Gastrocnemius medialis (tissue), 4 donors: ENCODE data around the gene USP24. TPM values are rescaled to one million over a fixed set of nuclear protein-coding genes. Genes with fewer than 3 reads are reported as not detected.

Experiments
- ATAC-seq, 2 donors: fragments of 150-250 bp; one replicate each; pipeline ENCODE4 v1.9.1; 2016
- DNase-seq, 2 donors: peaks; one replicate each; pipeline ENCODE4 v3.0.0-alpha.2; 2019
- H3K27ac ChIP-seq, 4 donors: fragments of 200-600 bp; sonication (generic); 1 replicate in 1 of 4; 2 replicates in 3 of 4; pipeline ENCODE4 v1.5.1; 2016 to 2018; ENCODE audit warnings: mild to moderate bottlenecking in 2 of 4, moderate library complexity in 1 of 4
- H3K27me3 ChIP-seq, 3 donors: fragments of 200-600 bp; sonication (generic) in 2 of 3; 1 replicate in 1 of 3; 2 replicates in 2 of 3; pipeline versions ENCODE4 v1.5.1 to v1.6.0; 2016 to 2019; ENCODE audit warnings: mild to moderate bottlenecking in 1 of 3, moderate library complexity in 1 of 3
- H3K36me3 ChIP-seq, 2 donors: fragments of 200-600 bp; sonication (generic) in 1 of 2; one replicate each; pipeline ENCODE4 v1.5.1; 2017 to 2018
- H3K4me1 ChIP-seq, 2 donors: fragments of 200-600 bp; sonication (generic) in 1 of 2; one replicate each; pipeline ENCODE4 v1.5.1; 2016 to 2017; ENCODE audit warnings: mild to moderate bottlenecking in 2 of 2
- H3K4me3 ChIP-seq, 4 donors: fragments of 200-600 bp; sonication (generic) in 3 of 4; 1 replicate in 1 of 4; 2 replicates in 3 of 4; pipeline ENCODE4 v1.5.1; 2016 to 2019; ENCODE audit warnings: mild to moderate bottlenecking in 2 of 4
- H3K9me3 ChIP-seq, 3 donors: fragments of 200-600 bp; sonication (generic) in 2 of 3; 1 replicate in 1 of 3; 2 replicates in 2 of 3; pipeline ENCODE4 v1.5.1; 2016 to 2019
- CTCF ChIP-seq, 5 experiments: fragments of 450-650 bp in 3 of 5; fragments of 200-600 bp in 2 of 5; sonication (generic) in 2 of 5; IDR thresholded peaks in 4 of 5; conservative IDR thresholded peaks in 1 of 5; 1 replicate in 4 of 5; 2 replicates in 1 of 5; pipeline ENCODE4 v1.5.1; 2016 to 2019; ENCODE audit warnings: antibody characterized with exemption in 5 of 5, mild to moderate bottlenecking in 3 of 5, moderate library complexity in 3 of 5
- POLR2A ChIP-seq, 2 donors: fragments of 450-650 bp; IDR thresholded peaks; one replicate each; pipeline ENCODE4 v1.6.1; 2017; ENCODE audit warnings: antibody characterized with exemption in 2 of 2, mild to moderate bottlenecking in 2 of 2, moderate library complexity in 2 of 2
- in situ Hi-C, 4 donors: fragments of 200-750 bp; cut with MboI; loops; one replicate each; pipeline versions ENCODE4 v1.15.0 to v1.8.0; 2017; ENCODE audit warnings: low sequenced_read_pairs in 4 of 4
- intact Hi-C: fragments of 100-400 bp; cut with DNase I; formaldehyde crosslinking; loops from one replicate; pipeline ENCODE4 v1.15.1; 2023; ENCODE audit warnings: low total_unique reads
- total RNA-seq, 4 donors: library from RNA; depleted of rRNA; stranded (reverse); fragments of >200 nt; gene quantifications; one replicate each; pipeline versions ENCODE4 v1.1.0 to v1.2.3, GENCODE V29; 2016

USP24 gene
- total RNA-seq, 4 donors from 2014 or later: 77.3 to 102 (median 90.8) TPM

- Histone ChIP-seq H3K27me3 (no peaks in the 10 kb centered on the region), H3K27ac (peak overlapping the region; percentile 12 to 51 (median 32)), H3K36me3 (peaks cover 0 to 50% of the 10 kb centered on the region in 2 donors), H3K4me3 (no peak overlapping the region), H3K9me3 (no peaks in the 10 kb centered on the region), H3K4me1 (peaks cover 19 to 32% of the 10 kb centered on the region in 2 donors)
- ATAC-seq (peak in 1 of 2 donors; percentile 36), DNase-seq (no peak)
- TF ChIP-seq CTCF (IDR thresholded peaks at IDR 0.05 in 4 of 5, conservative IDR thresholded peaks at IDR 0.05 in 1 of 5) (no peak), POLR2A (IDR thresholded peaks at IDR 0.05) (no peak)
- intact Hi-C loops (no loop called here), in situ Hi-C loops (no loop called here)
Observed at GRCh38 chr1:55170426-55170825, 44.7 kb downstream of the USP24 start.

DNA sequence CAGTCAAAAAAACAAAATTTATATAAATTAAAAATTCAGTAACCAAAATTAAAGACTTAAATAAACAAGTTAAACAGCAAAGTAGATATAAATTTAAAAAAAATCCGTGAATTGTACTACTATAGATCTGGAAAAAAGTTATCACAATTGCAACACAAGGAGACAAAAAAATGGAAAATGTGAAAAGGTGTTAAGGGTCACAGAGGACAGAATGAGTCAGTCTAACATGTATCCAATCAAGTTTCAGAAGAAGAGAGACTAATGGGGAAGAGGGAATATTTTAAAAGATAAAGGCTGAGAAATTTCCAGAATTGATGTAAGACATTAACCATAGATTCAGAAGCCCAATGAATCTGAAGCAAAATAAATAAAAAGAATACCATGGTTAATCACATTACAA is 46.0 kb downstream of the USP24 start:
- in situ Hi-C loops: no loop called here
- no peak for ATAC-seq

GRCh38 chr1:55168353-55168752 is 46.8 kb downstream of the USP24 start:
- intact Hi-C loops (no loop called here), in situ Hi-C loops (no loop called here)
- ATAC-seq (no peak), DNase-seq (no peak)
- H3K27me3 ChIP-seq: no peaks in the 10 kb centered on the region
- peaks cover 21 to 42% of the 10 kb centered on the region in 2 donors for H3K4me1 ChIP-seq
- TF ChIP-seq CTCF (IDR thresholded peaks at IDR 0.05 in 4 of 5, conservative IDR thresholded peaks at IDR 0.05 in 1 of 5) (no peak), POLR2A (IDR thresholded peaks at IDR 0.05) (no peak)
- H3K27ac ChIP-seq: peak overlapping the region in 1 of 4 donors; percentile 51
- no peaks in the 10 kb centered on the region for H3K9me3 ChIP-seq
- peaks cover 0 to 68% of the 10 kb centered on the region in 2 donors for H3K36me3 ChIP-seq
- no peak overlapping the region for H3K4me3 ChIP-seq

More for the DNA sequence above, 46.0 kb downstream of the USP24 start:
- Histone ChIP-seq H3K4me1 (peaks cover 25 to 42% of the 10 kb centered on the region in 2 donors), H3K36me3 (peaks cover 0 to 63% of the 10 kb centered on the region in 2 donors), H3K27ac (peak overlapping the region in 1 of 4 donors; percentile 51), H3K27me3 (no peaks in the 10 kb centered on the region), H3K9me3 (no peaks in the 10 kb centered on the region), H3K4me3 (no peak overlapping the region)
- intact Hi-C loops: no loop called here
- TF ChIP-seq POLR2A (IDR thresholded peaks at IDR 0.05) (no peak), CTCF (IDR thresholded peaks at IDR 0.05 in 4 of 5, conservative IDR thresholded peaks at IDR 0.05 in 1 of 5) (no peak)
- DNase-seq: no peak

GRCh38 chr1:55167224-55167871 is 47.8 kb downstream of the USP24 start:
- no peaks in the 10 kb centered on the region for H3K27me3 ChIP-seq
- no peak for TF ChIP-seq POLR2A (IDR thresholded peaks at IDR 0.05)
- no peak for TF ChIP-seq CTCF (IDR thresholded peaks at IDR 0.05 in 4 of 5, conservative IDR thresholded peaks at IDR 0.05 in 1 of 5)
- no peak overlapping the region for H3K4me3 ChIP-seq
- H3K36me3 ChIP-seq: peaks cover 0 to 68% of the 10 kb centered on the region in 2 donors
- no peaks in the 10 kb centered on the region for H3K9me3 ChIP-seq
- peaks cover 16 to 37% of the 10 kb centered on the region in 2 donors for H3K4me1 ChIP-seq
- H3K27ac ChIP-seq: peak overlapping the region in 1 of 4 donors; percentile 51
- intact Hi-C loops (no loop called here), in situ Hi-C loops (no loop called here)
- no peak for DNase-seq
- no peak for ATAC-seq
